HepG2 (cell line): ENCODE data around the gene TSPAN32. TPM values are rescaled to one million over a fixed set of nuclear protein-coding genes. Genes with fewer than 3 reads are reported as not detected.

Experiments used
- ATF4 ChIP-seq, 2 experiments: fragments of 450-650 bp in 1 of 2; sonication (generic) in 1 of 2; formaldehyde crosslinking; IDR thresholded peaks; 2 replicates each; pipeline versions ENCODE4 v1.5.0 to v1.8.0; 2020 to 2022; ENCODE audit warnings: mild to moderate bottlenecking in 1 of 2, missing genetic modification reagents in 1 of 2
- CAMTA2 ChIP-seq: sonication (generic); formaldehyde crosslinking; IDR thresholded peaks from 2 replicates; pipeline ENCODE4 v1.4.0; 2020; ENCODE audit warnings: mild to moderate bottlenecking, missing genetic modification reagents, borderline replicate concordance
- ETV5 ChIP-seq: IDR thresholded peaks from 2 replicates; pipeline ENCODE4 v1.6.1; 2018; ENCODE audit warnings: missing biosample characterization, missing genetic modification reagents, inconsistent platforms, borderline replicate concordance
- FOXA1 ChIP-seq, 2 experiments: fragments of 450-650 bp in 1 of 2; sonication (generic) in 1 of 2; formaldehyde crosslinking in 1 of 2; IDR thresholded peaks; 2 replicates each; pipeline versions ENCODE4 v1.4.0 to v1.6.1; 2016 to 2020; ENCODE audit warnings: missing genetic modification reagents in 1 of 2
- GABPA ChIP-seq, 2 experiments: IDR thresholded peaks; 2 replicates each; pipeline ENCODE4 v1.6.1; 2011 to 2016; ENCODE audit warnings: low read depth in 2 of 2, low read length in 1 of 2, missing biosample characterization in 1 of 2, missing genetic modification characterization in 1 of 2
- GABPB1 ChIP-seq: IDR thresholded peaks from 2 replicates; pipeline ENCODE4 v1.6.1; 2016; ENCODE audit warnings: mild to moderate bottlenecking, missing genetic modification reagents, moderate library complexity, missing compliant biosample characterization
- JUN ChIP-seq: sonication (generic); formaldehyde crosslinking; IDR thresholded peaks from 2 replicates; pipeline ENCODE4 v1.4.0; 2020; ENCODE audit warnings: mild to moderate bottlenecking, missing genetic modification reagents
- STAG1 ChIP-seq: sonication (generic); formaldehyde crosslinking; IDR thresholded peaks from 2 replicates; pipeline ENCODE4 v1.4.0; 2020; ENCODE audit warnings: missing genetic modification reagents
- TIGD3 ChIP-seq: sonication (generic); formaldehyde crosslinking; IDR thresholded peaks from 2 replicates; pipeline ENCODE4 v1.5.1; 2020; ENCODE audit warnings: mild to moderate bottlenecking, missing genetic modification reagents, borderline replicate concordance
- TRIM22 ChIP-seq: fragments of 450-650 bp; IDR thresholded peaks from 2 replicates; pipeline ENCODE4 v1.6.1; 2017
- ZNF530 ChIP-seq: sonication (generic); formaldehyde crosslinking; IDR thresholded peaks from 2 replicates; pipeline ENCODE4 v1.5.0; 2020; ENCODE audit warnings: low read depth, mild to moderate bottlenecking, missing genetic modification reagents
- ZNF569 ChIP-seq: sonication (generic); formaldehyde crosslinking; IDR thresholded peaks from 2 replicates; pipeline ENCODE4 v1.5.0; 2020; ENCODE audit warnings: mild to moderate bottlenecking, missing genetic modification reagents, moderate library complexity, borderline replicate concordance
- ZNF839 ChIP-seq: sonication (generic); formaldehyde crosslinking; IDR thresholded peaks from 2 replicates; pipeline ENCODE4 v1.4.0; 2020; ENCODE audit warnings: missing genetic modification reagents, mild to moderate bottlenecking, borderline replicate concordance
- ZSCAN20 ChIP-seq: sonication (generic); formaldehyde crosslinking; IDR thresholded peaks from 2 replicates; pipeline ENCODE4 v1.4.0; 2020; ENCODE audit warnings: missing genetic modification reagents, mild to moderate bottlenecking, borderline replicate concordance
- polyA plus RNA-seq, 8 experiments: library from polyadenylated mRNA; depleted of rRNA in 3 of 8; stranded (reverse) in 7 of 8; unstranded in 1 of 8; fragments of >200 nt; fragmentation: Illumina TruSeq in 4 of 8; extraction: Trizol in 4 of 8; gene quantifications; 2 replicates each; pipeline versions ENCODE4 v1.2.1 to v1.2.3, GENCODE V29; 2011 to 2016; ENCODE audit warnings: low read depth in 4 of 8, missing spikeins in 1 of 8, mixed read lengths in 1 of 8; ENCODE audit not compliant: insufficient read depth in 1 of 8
- total RNA-seq, 5 experiments: library from RNA; depleted of rRNA; stranded (reverse); fragments of >200 nt; fragmentation: Illumina TruSeq; extraction: Trizol; gene quantifications; 2 replicates each; pipeline ENCODE4 v1.2.3, GENCODE V29; 2016; ENCODE audit warnings: low read depth in 1 of 5

TSPAN32 gene
- total and polyA plus RNA-seq, 2 of the 13 experiments (the other 11 are each of a cell fraction or from before 2014, with no cell fraction given): 0.09 to 0.70 TPM

- TF ChIP-seq TIGD3 (CRISPR knock-in tag) (no peak), ZNF839 (CRISPR knock-in tag) (no peak), GABPA (IDR thresholded peaks at IDR 0.05; ENCODE audit: low read depth, low read length) (peak; percentile 45), GABPA (CRISPR knock-in tag; IDR thresholded peaks at IDR 0.05; ENCODE audit: low read depth) (0 out of 2 replicates have a peak, but pooled peaks have one; percentile 28), ZNF569 (CRISPR knock-in tag) (no peak), ATF4 (CRISPR knock-in tag; IDR thresholded peaks at IDR 0.05) (no peak), ZSCAN20 (CRISPR knock-in tag) (no peak), CAMTA2 (CRISPR knock-in tag) (no peak), JUN (CRISPR knock-in tag) (no peak), FOXA1 (IDR thresholded peaks at IDR 0.05) (no peak), FOXA1 (CRISPR knock-in tag; IDR thresholded peaks at IDR 0.05) (peak; percentile 13; the same call in 1 of the 2 replicates), STAG1 (CRISPR knock-in tag) (no peak), GABPB1 (peak; percentile 41; the same call in 1 of the 2 replicates), TRIM22 (no peak), ETV5 (CRISPR knock-in tag) (0 out of 2 replicates have a peak, but pooled peaks have one; percentile 26), ZNF530 (CRISPR knock-in tag) (no peak)
- TF ChIP-seq, all 625 proteins: peak for 6
Observed at GRCh38 chr11:2301631-2302305, at the start of gene TSPAN32, which contains the start of gene C11orf21 (continued).
